ENCODE data around the gene GABPB2.

GABPB2 gene

GRCh38 chr1:151157067-151157531, 86.5 kb downstream of the GABPB2 start:
- TF ChIP-seq CTCF (IDR thresholded peaks at IDR 0.05; ENCODE audit: low read depth, low read length): no peak
- DNase-seq (ENCODE audit: extremely low read depth, low read depth): no peak

GRCh38 chr1:151158326-151158725, 87.8 kb downstream of the GABPB2 start:
- TF ChIP-seq CTCF (IDR thresholded peaks at IDR 0.05; ENCODE audit: low read depth, low read length): no peak
- DNase-seq (ENCODE audit: extremely low read depth, low read depth): no peak

GRCh38 chr1:151158751-151159251, 88.2 kb downstream of the GABPB2 start:
- TF ChIP-seq CTCF (IDR thresholded peaks at IDR 0.05; ENCODE audit: low read depth, low read length): no peak

GRCh38 chr1:151159373-151159772, 88.8 kb downstream of the GABPB2 start:
- TF ChIP-seq CTCF (IDR thresholded peaks at IDR 0.05; ENCODE audit: low read depth, low read length): no peak
- DNase-seq (ENCODE audit: extremely low read depth, low read depth): no peak

More at GRCh38 chr1:151158751-151159251, 88.2 kb downstream of the GABPB2 start:
- DNase-seq (ENCODE audit: extremely low read depth, low read depth): no peak

GRCh38 chr1:151164732-151165280, 94.2 kb downstream of the GABPB2 start:
- DNase-seq (ENCODE audit: extremely low read depth, low read depth): no peak
- no peak for TF ChIP-seq CTCF (IDR thresholded peaks at IDR 0.05; ENCODE audit: low read depth, low read length)

- no peak for DNase-seq (ENCODE audit: extremely low read depth, low read depth)
- peak; percentile 0; the same call in 1 of the 2 replicates for TF ChIP-seq CTCF (IDR thresholded peaks at IDR 0.05; ENCODE audit: low read depth, low read length)
These were observed 94.7 kb downstream of the GABPB2 start for GRCh38 chr1:151165281-151165737.

- TF ChIP-seq CTCF (IDR thresholded peaks at IDR 0.05; ENCODE audit: low read depth, low read length): no peak
- peak; percentile 96 for DNase-seq (ENCODE audit: extremely low read depth, low read depth)
These were observed 95.4 kb downstream of the GABPB2 start, which contains the start of the genes LYSMD1 and SCNM1 for GRCh38 chr1:151165738-151166504. Gene LYSMD1 (minus strand): TSS chr1:151165902. CDS start chr1:151165258, 644 bp downstream. Gene SCNM1 (plus strand): TSS chr1:151166144. CDS start chr1:151166153, 9 bp downstream.
